B cell (primary cell): ENCODE measurements around the gene PARD3. TPM values are rescaled to one million over a fixed set of nuclear protein-coding genes. Genes with fewer than 3 reads are reported as not detected.

Experiments
- ATAC-seq: fragments of 200-7000 bp; cut with Tn5 transposase; one replicate; pipeline ENCODE4 v1.10.0; 2021; ENCODE audit warnings: low read depth, mild to moderate bottlenecking, moderate number of reproducible peaks, moderate library complexity
- CTCF ChIA-PET: fragments of 350-600 bp; sonication (Branson Sonifier 250); formaldehyde crosslinking; loops from one replicate; lab custom pipeline; 2021; ENCODE audit warnings: antibody characterized with exemption, inconsistent platforms; lab: Charles Lee
- POLR2A ChIA-PET: fragments of 350-600 bp; sonication (Branson Sonifier 250); formaldehyde crosslinking; loops from one replicate; lab custom pipeline; 2021; ENCODE audit warnings: antibody characterized with exemption; lab: Charles Lee
- DNase-seq: peaks from one replicate; pipeline ENCODE4 v3.0.0; 2013
- H2AFZ ChIP-seq: 2 replicates; pipeline ENCODE4 v1.6.1; 2012; ENCODE audit warnings: mild to moderate bottlenecking, low read depth, low read length; ENCODE audit not compliant: insufficient read depth, poor library complexity, severe bottlenecking
- H3K27ac ChIP-seq, 2 donors: 1 replicate in 1 of 2; 2 replicates in 1 of 2; pipeline ENCODE4 v1.5.1; 2012 to 2013; ENCODE audit warnings: low read length in 2 of 2, mild to moderate bottlenecking in 2 of 2, moderate library complexity in 1 of 2
- H3K27me3 ChIP-seq, 4 experiments: fragments of 200-600 bp in 1 of 4; sonication (generic) in 1 of 4; replicated peaks in 1 of 4; 1 replicate in 2 of 4; 2 replicates in 2 of 4; pipeline versions ENCODE4 v1.6.1 to v1.7.0; 2013 to 2016; ENCODE audit warnings: low read length in 3 of 4, mild to moderate bottlenecking in 2 of 4, mixed read lengths in 1 of 4, moderate library complexity in 1 of 4; ENCODE audit not compliant: insufficient read depth in 4 of 4, control insufficient read depth in 3 of 4; ENCODE audit errors: control extremely low read depth in 1 of 4
- H3K36me3 ChIP-seq, 2 experiments: replicated peaks in 1 of 2; 1 replicate in 1 of 2; 2 replicates in 1 of 2; pipeline versions ENCODE4 v1.6.1 to v1.7.1; 2013; ENCODE audit warnings: low read length in 1 of 2; ENCODE audit not compliant: insufficient read depth in 2 of 2, control insufficient read depth in 1 of 2; ENCODE audit errors: control extremely low read depth in 1 of 2, extremely low read depth in 1 of 2
- H3K4me1 ChIP-seq, 2 donors: fragments of 200-600 bp in 1 of 2; sonication (generic) in 1 of 2; 1 replicate in 1 of 2; 2 replicates in 1 of 2; pipeline versions ENCODE4 v1.5.1 to v1.6.1; 2013 to 2017; ENCODE audit warnings: low read length in 2 of 2; ENCODE audit not compliant: control insufficient read depth in 2 of 2, insufficient read depth in 2 of 2
- H3K4me2 ChIP-seq: replicated peaks from 2 replicates; pipeline ENCODE3; 2012; ENCODE audit warnings: mild to moderate bottlenecking, low read depth, low read length; ENCODE audit not compliant: poor library complexity, severe bottlenecking
- H3K4me3 ChIP-seq, 5 experiments: fragments of 200-600 bp in 1 of 5; sonication (generic) in 1 of 5; 1 replicate in 3 of 5; 2 replicates in 2 of 5; pipeline versions ENCODE4 v1.5.1 to v1.7.0; 2011 to 2016; ENCODE audit warnings: low read length in 4 of 5, mild to moderate bottlenecking in 4 of 5, low read depth in 2 of 5, control low read depth in 1 of 5, moderate library complexity in 1 of 5; ENCODE audit not compliant: insufficient read depth in 1 of 5; ENCODE audit errors: control extremely low read depth in 1 of 5, extremely low read depth in 1 of 5
- H3K79me2 ChIP-seq: fragments of 200-600 bp; sonication (generic); one replicate; pipeline ENCODE4 v1.6.0; 2016; ENCODE audit warnings: low read length; ENCODE audit not compliant: control insufficient read depth, insufficient read depth
- H3K9ac ChIP-seq: fragments of 200-600 bp; sonication (generic); 2 replicates; pipeline ENCODE4 v1.6.1; 2017; ENCODE audit warnings: mild to moderate bottlenecking, low read length, moderate library complexity
- H3K9me3 ChIP-seq, 3 donors: one replicate each; pipeline versions ENCODE4 v1.6.1 to v1.7.1; 2013; ENCODE audit warnings: low read length in 2 of 3; ENCODE audit not compliant: control insufficient read depth in 2 of 3, insufficient read depth in 1 of 3; ENCODE audit errors: control extremely low read depth in 1 of 3
- H4K20me1 ChIP-seq: 2 replicates; pipeline ENCODE4 v1.6.0; 2012; ENCODE audit warnings: mild to moderate bottlenecking, low read length; ENCODE audit not compliant: insufficient read depth, control insufficient read depth, poor library complexity, severe bottlenecking
- H3K27ac Mint-ChIP-seq: one replicate; pipeline ENCODE4 v1.8.0; 2021; ENCODE audit warnings: mixed read lengths
- H3K27me3 Mint-ChIP-seq: one replicate; pipeline ENCODE4 v1.8.0; 2021; ENCODE audit warnings: mixed read lengths
- H3K4me1 Mint-ChIP-seq: one replicate; pipeline ENCODE4 v1.8.0; 2021; ENCODE audit warnings: mixed read lengths
- H3K4me3 Mint-ChIP-seq: one replicate; pipeline ENCODE4 v1.8.0; 2021; ENCODE audit warnings: mixed read lengths
- H3K9me3 Mint-ChIP-seq: one replicate; pipeline ENCODE4 v1.8.0; 2022; ENCODE audit warnings: mixed read lengths; ENCODE audit not compliant: insufficient read depth
- CTCF ChIP-seq: fragments of 200-600 bp; IDR thresholded peaks from one replicate; pipeline ENCODE4 v1.8.0; 2022; ENCODE audit warnings: antibody characterized with exemption, mild to moderate bottlenecking
- EZH2 ChIP-seq: IDR thresholded peaks from 2 replicates; pipeline ENCODE4 v1.6.1; 2012; ENCODE audit warnings: borderline replicate concordance, low read depth, mild to moderate bottlenecking, moderate library complexity, low read length; ENCODE audit not compliant: insufficient read depth, poor library complexity, severe bottlenecking
- WGBS: methylation state at CpG from one replicate; pipeline ENCODE4 v1.1.5; 2013; ENCODE audit warnings: missing lambda C conversion rate; ENCODE audit not compliant: insufficient coverage; 5-methylcytosine and 5-hydroxymethylcytosine counted together
- intact Hi-C: fragments of 100-400 bp; cut with micrococcal nuclease; formaldehyde crosslinking; loops from one replicate; pipeline ENCODE4 v1.10.0; 2022
- polyA plus RNA-seq: library from polyadenylated mRNA; depleted of rRNA; stranded (reverse); fragments of >200 nt; gene quantifications from 2 replicates; pipeline ENCODE4 v1.2.3, GENCODE V29; 2012
- total RNA-seq, 2 donors: library from RNA; stranded (reverse); fragments of 120-200 nt in 1 of 2; gene quantifications; 1 replicate in 1 of 2; 2 replicates in 1 of 2; pipeline versions ENCODE4 v1.2.3 to v1.2.4, GENCODE V29; 2013 to 2022

The PARD3 gene
- total and polyA plus RNA-seq, 2 donors (not counting 1 experiment from before 2014, with no cell fraction given), result not detected

- Mint-ChIP-seq H3K27ac (no peak overlapping the region), H3K27me3 (no peaks in the 10 kb centered on the region), H3K4me3 (no peak overlapping the region), H3K4me1 (no peaks in the 10 kb centered on the region), H3K9me3 (no peaks in the 10 kb centered on the region)
- ChIA-PET POLR2A (no interaction called here), CTCF (interaction anchor here (0.6 kb wide), 1 partner anchor 78 kb away, joined by 3 read pairs; no protein-coding TSS in a partner anchor)
- no peaks in the 10 kb centered on the region for H4K20me1 ChIP-seq
- no peak overlapping the region for H3K27ac ChIP-seq
- H3K4me1 ChIP-seq, result no peaks in the 10 kb centered on the region
- H3K79me2 ChIP-seq, result no peaks in the 10 kb centered on the region
- WGBS, result 100% methylated on average over 1 of the region's 2 CpGs
- TF ChIP-seq CTCF (no peak), EZH2 (no peak)
- H3K36me3 ChIP-seq, result no peaks in the 10 kb centered on the region
- no peak overlapping the region for H2AFZ ChIP-seq
- H3K27me3 ChIP-seq, result no peaks in the 10 kb centered on the region
- ATAC-seq, result no peak
- no peak for DNase-seq
- no peak overlapping the region for H3K4me2 ChIP-seq
- intact Hi-C loops, result no loop called here
- H3K4me3 ChIP-seq, result no peak overlapping the region
- H3K9me3 ChIP-seq, result no peaks in the 10 kb centered on the region
- H3K9ac ChIP-seq, result no peak overlapping the region
These were observed 229.5 kb downstream of the PARD3 start for GRCh38 chr10:34585422-34586112.

- H3K79me2 ChIP-seq, result no peaks in the 10 kb centered on the region
- H3K9ac ChIP-seq, result no peak overlapping the region
- CTCF ChIA-PET, result no interaction called here
These were observed 230.9 kb downstream of the PARD3 start for GRCh38 chr10:34584164-34584563.

More at GRCh38 chr10:34584164-34584563, 230.9 kb downstream of the PARD3 start:
- Histone ChIP-seq H4K20me1 (no peaks in the 10 kb centered on the region), H3K36me3 (no peaks in the 10 kb centered on the region), H3K4me1 (no peaks in the 10 kb centered on the region), H3K9me3 (no peaks in the 10 kb centered on the region), H3K4me3 (no peak overlapping the region), H3K27ac (no peak overlapping the region), H3K4me2 (no peak overlapping the region), H3K27me3 (no peaks in the 10 kb centered on the region), H2AFZ (no peak overlapping the region)
- intact Hi-C loops, result no loop called here
- ATAC-seq, result no peak
- POLR2A ChIA-PET, result no interaction called here
- H3K4me1 Mint-ChIP-seq, result no peaks in the 10 kb centered on the region
- H3K4me3 Mint-ChIP-seq, result no peak overlapping the region
- no peak for DNase-seq
- H3K9me3 Mint-ChIP-seq, result no peaks in the 10 kb centered on the region
- TF ChIP-seq EZH2, result no peak
- no peak for TF ChIP-seq CTCF
- H3K27me3 Mint-ChIP-seq, result no peaks in the 10 kb centered on the region
- H3K27ac Mint-ChIP-seq, result no peak overlapping the region
